ENCODE measurements around the gene SPSB4.

Gene SPSB4

GRCh38 chr3:141060327-141060726 is 9.2 kb downstream of the SPSB4 start:
- no peak for TF ChIP-seq ZNF565 (CRISPR knock-in tag; conservative IDR thresholded peaks at IDR 0.05; ENCODE audit: low read depth)
- no peak for TF ChIP-seq SNAI2 (CRISPR knock-in tag; IDR thresholded peaks at IDR 0.05)
- no peak for TF ChIP-seq ZFP3 (CRISPR knock-in tag; IDR thresholded peaks at IDR 0.05)
- no peak for TF ChIP-seq ZC3H10 (CRISPR knock-in tag; IDR thresholded peaks at IDR 0.05)
- no peak for TF ChIP-seq TCF4 (CRISPR knock-in tag; IDR thresholded peaks at IDR 0.05; ENCODE audit: borderline replicate concordance)
- TF ChIP-seq ISL1 (CRISPR knock-in tag; IDR thresholded peaks at IDR 0.05): no peak
- TF ChIP-seq GLIS3 (CRISPR knock-in tag; IDR thresholded peaks at IDR 0.05): no peak
- no peak for TF ChIP-seq ZNF70 (CRISPR knock-in tag; IDR thresholded peaks at IDR 0.05)
- no peak for TF ChIP-seq ZFP30 (CRISPR knock-in tag; IDR thresholded peaks at IDR 0.05)
- TF ChIP-seq, protein P1, sequence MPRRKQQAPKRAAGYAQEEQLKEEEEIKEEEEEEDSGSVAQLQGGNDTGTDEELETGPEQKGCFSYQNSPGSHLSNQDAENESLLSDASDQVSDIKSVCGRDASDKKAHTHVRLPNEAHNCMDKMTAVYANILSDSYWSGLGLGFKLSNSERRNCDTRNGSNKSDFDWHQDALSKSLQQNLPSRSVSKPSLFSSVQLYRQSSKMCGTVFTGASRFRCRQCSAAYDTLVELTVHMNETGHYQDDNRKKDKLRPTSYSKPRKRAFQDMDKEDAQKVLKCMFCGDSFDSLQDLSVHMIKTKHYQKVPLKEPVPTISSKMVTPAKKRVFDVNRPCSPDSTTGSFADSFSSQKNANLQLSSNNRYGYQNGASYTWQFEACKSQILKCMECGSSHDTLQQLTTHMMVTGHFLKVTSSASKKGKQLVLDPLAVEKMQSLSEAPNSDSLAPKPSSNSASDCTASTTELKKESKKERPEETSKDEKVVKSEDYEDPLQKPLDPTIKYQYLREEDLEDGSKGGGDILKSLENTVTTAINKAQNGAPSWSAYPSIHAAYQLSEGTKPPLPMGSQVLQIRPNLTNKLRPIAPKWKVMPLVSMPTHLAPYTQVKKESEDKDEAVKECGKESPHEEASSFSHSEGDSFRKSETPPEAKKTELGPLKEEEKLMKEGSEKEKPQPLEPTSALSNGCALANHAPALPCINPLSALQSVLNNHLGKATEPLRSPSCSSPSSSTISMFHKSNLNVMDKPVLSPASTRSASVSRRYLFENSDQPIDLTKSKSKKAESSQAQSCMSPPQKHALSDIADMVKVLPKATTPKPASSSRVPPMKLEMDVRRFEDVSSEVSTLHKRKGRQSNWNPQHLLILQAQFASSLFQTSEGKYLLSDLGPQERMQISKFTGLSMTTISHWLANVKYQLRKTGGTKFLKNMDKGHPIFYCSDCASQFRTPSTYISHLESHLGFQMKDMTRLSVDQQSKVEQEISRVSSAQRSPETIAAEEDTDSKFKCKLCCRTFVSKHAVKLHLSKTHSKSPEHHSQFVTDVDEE (CRISPR knock-in tag; IDR thresholded peaks at IDR 0.05): no peak
- no peak for TF ChIP-seq ZNF8 (CRISPR knock-in tag; IDR thresholded peaks at IDR 0.05)
- ATAC-seq: no peak

DNA sequence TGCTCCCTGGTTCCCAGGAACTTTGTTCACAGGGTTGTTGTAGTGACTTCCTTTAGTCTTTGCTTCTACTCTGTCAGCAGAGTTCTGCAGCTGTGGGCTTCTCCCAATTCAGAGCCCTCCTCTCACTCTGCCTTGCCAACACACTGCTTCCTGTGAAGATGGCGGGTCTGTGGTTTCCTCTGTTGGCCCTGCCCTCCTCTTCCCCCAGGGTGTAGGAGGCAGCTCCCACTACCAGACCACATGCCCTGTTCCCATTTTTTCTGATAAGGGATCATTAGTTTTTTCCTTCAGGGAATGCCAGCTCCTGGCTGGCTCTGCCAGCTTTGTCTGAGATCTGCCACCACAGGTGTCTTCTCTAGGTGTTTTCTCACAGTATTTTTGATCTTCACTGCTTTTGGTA is 12.7 kb downstream of the SPSB4 start:
- ATAC-seq: no peak; the same call in 2 of the 3 replicates
- no peak for TF ChIP-seq GLIS3 (CRISPR knock-in tag; IDR thresholded peaks at IDR 0.05)
- TF ChIP-seq PPARA (CRISPR knock-in tag; IDR thresholded peaks at IDR 0.05; ENCODE audit: borderline replicate concordance): no peak
- no peak for TF ChIP-seq ZFP3 (CRISPR knock-in tag; IDR thresholded peaks at IDR 0.05)
- TF ChIP-seq ZC3H10 (CRISPR knock-in tag; IDR thresholded peaks at IDR 0.05): no peak
- peak; percentile 98 for TF ChIP-seq ZNF565 (CRISPR knock-in tag; conservative IDR thresholded peaks at IDR 0.05; ENCODE audit: low read depth)
- TF ChIP-seq SNAI2 (CRISPR knock-in tag; IDR thresholded peaks at IDR 0.05): no peak

DNA sequence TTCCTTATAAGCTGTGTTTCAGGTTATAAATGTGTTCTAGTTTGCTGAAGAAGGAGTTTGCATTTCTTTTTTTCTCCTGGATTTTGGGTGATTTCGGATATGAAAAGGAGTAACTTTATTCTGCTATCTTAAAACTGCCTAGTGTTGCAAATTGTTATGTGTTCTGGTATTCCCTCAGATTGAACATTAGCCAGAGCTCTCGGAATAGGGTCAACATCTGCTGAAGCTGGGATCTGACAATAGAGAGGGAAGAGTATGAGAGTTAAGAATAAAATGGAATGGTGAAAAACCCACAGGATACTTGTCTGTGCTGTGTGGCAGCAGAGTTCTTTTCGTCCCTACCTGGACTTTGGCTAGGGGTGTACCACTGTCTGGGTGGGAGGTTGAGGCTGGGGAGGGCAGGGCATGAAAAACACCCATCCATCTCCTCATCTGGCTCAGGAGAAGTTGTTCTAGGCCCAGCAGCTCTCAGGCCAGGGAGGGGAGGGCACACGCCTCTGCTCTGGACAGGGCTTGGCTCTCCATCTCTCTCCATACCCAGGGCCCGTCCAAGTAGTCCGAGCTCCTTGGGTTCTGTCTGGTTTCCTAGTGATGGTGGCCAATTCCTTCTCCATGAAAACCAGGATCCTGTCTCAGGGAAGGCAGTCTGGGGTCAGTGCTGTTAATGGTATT is 13.2 kb downstream of the SPSB4 start:
- TF ChIP-seq BACH2 (CRISPR knock-in tag; IDR thresholded peaks at IDR 0.05; ENCODE audit: borderline replicate concordance) (no peak), ZNF565 (CRISPR knock-in tag; conservative IDR thresholded peaks at IDR 0.05; ENCODE audit: low read depth) (no peak), CSDC2 (CRISPR knock-in tag; IDR thresholded peaks at IDR 0.05) (no peak), POU6F1 (CRISPR knock-in tag; IDR thresholded peaks at IDR 0.05; ENCODE audit: borderline replicate concordance, low read depth) (no peak), ESRRG (CRISPR knock-in tag; IDR thresholded peaks at IDR 0.05) (no peak), ARNTL (CRISPR knock-in tag; IDR thresholded peaks at IDR 0.05; ENCODE audit: borderline replicate concordance, low read depth) (no peak), SNAI2 (CRISPR knock-in tag; IDR thresholded peaks at IDR 0.05) (no peak), ZFP30 (CRISPR knock-in tag; IDR thresholded peaks at IDR 0.05) (no peak), ZFP3 (CRISPR knock-in tag; IDR thresholded peaks at IDR 0.05) (no peak), ZNF70 (CRISPR knock-in tag; IDR thresholded peaks at IDR 0.05) (no peak), PATZ1 (CRISPR knock-in tag; IDR thresholded peaks at IDR 0.05; ENCODE audit: borderline replicate concordance) (no peak), PPARA (CRISPR knock-in tag; IDR thresholded peaks at IDR 0.05; ENCODE audit: borderline replicate concordance) (no peak), TOX (CRISPR knock-in tag; IDR thresholded peaks at IDR 0.05; ENCODE audit: borderline replicate concordance) (no peak), OSR1 (CRISPR knock-in tag; IDR thresholded peaks at IDR 0.05) (no peak), GLIS3 (CRISPR knock-in tag; IDR thresholded peaks at IDR 0.05) (no peak), RARB (CRISPR knock-in tag; IDR thresholded peaks at IDR 0.05) (no peak)
- TF ChIP-seq, protein P2, sequence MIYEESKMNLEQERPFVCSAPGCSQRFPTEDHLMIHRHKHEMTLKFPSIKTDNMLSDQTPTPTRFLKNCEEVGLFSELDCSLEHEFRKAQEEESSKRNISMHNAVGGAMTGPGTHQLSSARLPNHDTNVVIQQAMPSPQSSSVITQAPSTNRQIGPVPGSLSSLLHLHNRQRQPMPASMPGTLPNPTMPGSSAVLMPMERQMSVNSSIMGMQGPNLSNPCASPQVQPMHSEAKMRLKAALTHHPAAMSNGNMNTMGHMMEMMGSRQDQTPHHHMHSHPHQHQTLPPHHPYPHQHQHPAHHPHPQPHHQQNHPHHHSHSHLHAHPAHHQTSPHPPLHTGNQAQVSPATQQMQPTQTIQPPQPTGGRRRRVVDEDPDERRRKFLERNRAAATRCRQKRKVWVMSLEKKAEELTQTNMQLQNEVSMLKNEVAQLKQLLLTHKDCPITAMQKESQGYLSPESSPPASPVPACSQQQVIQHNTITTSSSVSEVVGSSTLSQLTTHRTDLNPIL (CRISPR knock-in tag; IDR thresholded peaks at IDR 0.05; ENCODE audit: low read depth): no peak
- TF ChIP-seq, protein P3, sequence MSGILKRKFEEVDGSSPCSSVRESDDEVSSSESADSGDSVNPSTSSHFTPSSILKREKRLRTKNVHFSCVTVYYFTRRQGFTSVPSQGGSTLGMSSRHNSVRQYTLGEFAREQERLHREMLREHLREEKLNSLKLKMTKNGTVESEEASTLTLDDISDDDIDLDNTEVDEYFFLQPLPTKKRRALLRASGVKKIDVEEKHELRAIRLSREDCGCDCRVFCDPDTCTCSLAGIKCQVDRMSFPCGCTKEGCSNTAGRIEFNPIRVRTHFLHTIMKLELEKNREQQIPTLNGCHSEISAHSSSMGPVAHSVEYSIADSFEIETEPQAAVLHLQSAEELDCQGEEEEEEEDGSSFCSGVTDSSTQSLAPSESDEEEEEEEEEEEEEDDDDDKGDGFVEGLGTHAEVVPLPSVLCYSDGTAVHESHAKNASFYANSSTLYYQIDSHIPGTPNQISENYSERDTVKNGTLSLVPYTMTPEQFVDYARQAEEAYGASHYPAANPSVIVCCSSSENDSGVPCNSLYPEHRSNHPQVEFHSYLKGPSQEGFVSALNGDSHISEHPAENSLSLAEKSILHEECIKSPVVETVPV (CRISPR knock-in tag; IDR thresholded peaks at IDR 0.05): no peak
- TF ChIP-seq, protein P1 (CRISPR knock-in tag; IDR thresholded peaks at IDR 0.05): no peak
- no peak for ATAC-seq
